CD4-positive, CD25-positive, alpha-beta regulatory T cell (primary cell): Measurements from ENCODE around the gene CNOT6. TPM values are rescaled to one million over a fixed set of nuclear protein-coding genes. Genes with fewer than 3 reads are reported as not detected.
A peak's percentile ranks its signal among the peaks of the same experiment; 100 is the strongest.

Source experiments
- ATAC-seq, 2 donors: fragments of 150-1000 bp; cut with Tn5 transposase; one replicate each; pipeline ENCODE4 v1.10.0; 2021; ENCODE audit warnings: low read depth in 2 of 2, moderate number of reproducible peaks in 2 of 2, moderate library complexity in 1 of 2
- DNase-seq, 3 donors: peaks; one replicate each; pipeline versions ENCODE4 v3.0.0 to v3.0.0-alpha.2; 2012 to 2022; ENCODE audit warnings: mixed read lengths in 1 of 3
- H3K27ac ChIP-seq: one replicate; pipeline ENCODE4 v1.7.0; 2013; ENCODE audit warnings: mild to moderate bottlenecking, low read length; ENCODE audit not compliant: insufficient read depth, poor library complexity, severe bottlenecking
- H3K27me3 ChIP-seq: one replicate; pipeline ENCODE4 v1.7.0; 2013; ENCODE audit warnings: low read length; ENCODE audit not compliant: control insufficient read depth, insufficient read depth
- H3K36me3 ChIP-seq: one replicate; pipeline ENCODE4 v1.7.0; 2013; ENCODE audit warnings: mild to moderate bottlenecking, low read length, moderate library complexity; ENCODE audit not compliant: control insufficient read depth, insufficient read depth
- H3K4me1 ChIP-seq: 2 replicates; pipeline ENCODE4 v1.7.0; 2013; ENCODE audit warnings: mild to moderate bottlenecking, low read length; ENCODE audit not compliant: insufficient read depth, control insufficient read depth, poor library complexity, severe bottlenecking
- H3K4me3 ChIP-seq: one replicate; pipeline ENCODE4 v1.7.0; 2013; ENCODE audit warnings: low read depth, mild to moderate bottlenecking, low read length, moderate library complexity
- H3K9me3 ChIP-seq, 2 experiments: 1 replicate in 1 of 2; 2 replicates in 1 of 2; pipeline ENCODE4 v1.7.0; 2013; ENCODE audit warnings: low read length in 2 of 2, mild to moderate bottlenecking in 1 of 2, moderate library complexity in 1 of 2; ENCODE audit not compliant: control insufficient read depth in 2 of 2
- H3K27ac Mint-ChIP-seq, 3 donors: one replicate each; pipeline ENCODE4 v1.8.0; 2020 to 2022; ENCODE audit warnings: mild to moderate bottlenecking in 3 of 3, mixed read lengths in 3 of 3, moderate library complexity in 2 of 3
- H3K27me3 Mint-ChIP-seq: one replicate; pipeline ENCODE4 v1.8.0; 2022; ENCODE audit warnings: mild to moderate bottlenecking, mixed read lengths
- H3K36me3 Mint-ChIP-seq: one replicate; pipeline ENCODE4 v1.8.0; 2020; ENCODE audit warnings: mixed read lengths
- H3K4me1 Mint-ChIP-seq, 4 donors: one replicate each; pipeline ENCODE4 v1.8.0; 2020 to 2022; ENCODE audit warnings: mixed read lengths in 4 of 4, mild to moderate bottlenecking in 1 of 4
- H3K4me3 Mint-ChIP-seq, 4 donors: one replicate each; pipeline ENCODE4 v1.8.0; 2020 to 2022; ENCODE audit warnings: mild to moderate bottlenecking in 4 of 4, mixed read lengths in 4 of 4, moderate library complexity in 3 of 4
- H3K9me3 Mint-ChIP-seq, 7 donors: one replicate each; pipeline ENCODE4 v1.8.0; 2020 to 2022; ENCODE audit warnings: mixed read lengths in 7 of 7, mild to moderate bottlenecking in 3 of 7, moderate library complexity in 2 of 7
- polyA plus RNA-seq, 4 donors: library from polyadenylated mRNA; unstranded; fragments of 300-500 nt; fragmentation: Illumina TruSeq; gene quantifications; one replicate each; pipeline ENCODE4 v1.2.3, GENCODE V29; 2021
- total RNA-seq: library from RNA; stranded (reverse); gene quantifications from one replicate; pipeline ENCODE4 v1.2.3, GENCODE V29; 2022

CNOT6 gene
- total and polyA plus RNA-seq, 5 donors from 2014 or later = 7.6 to 22.8 (median 9.0) TPM

DNA sequence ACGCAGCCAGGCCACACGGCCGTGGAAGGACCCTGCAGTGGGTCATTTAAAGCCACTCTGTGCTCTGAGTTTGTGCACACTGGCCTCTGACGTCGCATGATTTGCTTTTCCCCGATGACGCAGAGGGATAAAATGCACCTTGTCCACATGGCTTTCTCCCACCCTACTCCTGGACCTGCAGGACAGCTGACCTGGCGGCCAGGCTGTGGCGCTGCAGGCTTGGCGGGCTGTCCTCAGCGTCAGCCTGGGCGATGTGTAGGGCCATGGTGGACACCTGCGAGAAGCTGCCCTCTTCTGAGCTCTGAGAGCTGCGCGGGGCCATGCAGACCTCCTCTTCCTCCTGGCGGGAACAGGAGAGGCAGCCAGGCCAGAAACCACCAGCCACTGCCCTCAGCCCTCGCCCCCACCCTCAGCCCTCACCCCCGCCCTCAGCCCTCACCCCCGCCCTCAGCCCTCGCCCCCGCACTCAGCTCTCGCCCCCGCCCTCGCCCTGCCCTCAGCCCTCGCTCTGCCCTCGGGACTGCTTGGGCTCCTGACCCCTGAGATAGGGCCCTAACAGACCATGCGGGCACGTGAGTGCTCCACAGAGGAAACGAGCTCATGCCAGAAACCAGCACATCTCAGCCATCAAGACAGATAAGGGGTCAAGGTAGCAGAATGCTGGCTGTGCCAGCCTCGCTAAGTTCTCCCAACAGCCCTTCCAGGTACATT lies 117.1 kb downstream of the CNOT6 start:
- no peak overlapping the region for H3K4me3 ChIP-seq
- H3K9me3 ChIP-seq = no peaks in the 10 kb centered on the region
- no peak overlapping the region for H3K27ac ChIP-seq
- no peak for DNase-seq
- H3K36me3 ChIP-seq = no peaks in the 10 kb centered on the region
- no peak for ATAC-seq
- H3K27me3 ChIP-seq = no peaks in the 10 kb centered on the region
- H3K4me1 ChIP-seq = no peaks in the 10 kb centered on the region
- Mint-ChIP-seq H3K27me3 (no peaks in the 10 kb centered on the region), H3K36me3 (no peaks in the 10 kb centered on the region), H3K9me3 (no peaks in the 10 kb centered on the region), H3K27ac (no peak overlapping the region), H3K4me3 (no peak overlapping the region), H3K4me1 (peaks cover 0 to 7% (median 0%) of the 10 kb centered on the region in 4 donors)

- ATAC-seq (no peak), DNase-seq (no peak)
- H3K27ac Mint-ChIP-seq = no peak overlapping the region
- H3K27me3 Mint-ChIP-seq = no peaks in the 10 kb centered on the region
- H3K4me1 Mint-ChIP-seq = peaks cover 0 to 7% (median 0%) of the 10 kb centered on the region in 4 donors
- H3K4me3 Mint-ChIP-seq = no peak overlapping the region
- no peaks in the 10 kb centered on the region for H3K36me3 Mint-ChIP-seq
- Histone ChIP-seq H3K9me3 (no peaks in the 10 kb centered on the region), H3K27me3 (no peaks in the 10 kb centered on the region), H3K27ac (no peak overlapping the region), H3K4me1 (no peaks in the 10 kb centered on the region), H3K4me3 (no peak overlapping the region), H3K36me3 (no peaks in the 10 kb centered on the region)
- no peaks in the 10 kb centered on the region for H3K9me3 Mint-ChIP-seq
These were observed 118.5 kb downstream of the CNOT6 start for GRCh38 chr5:180612683-180613082.

GRCh38 chr5:180613188-180613813 lies 119.1 kb downstream of the CNOT6 start:
- Histone ChIP-seq H3K27me3 (no peaks in the 10 kb centered on the region), H3K27ac (no peak overlapping the region), H3K9me3 (no peaks in the 10 kb centered on the region), H3K36me3 (no peaks in the 10 kb centered on the region), H3K4me1 (no peaks in the 10 kb centered on the region), H3K4me3 (no peak overlapping the region)
- ATAC-seq = no peak
- no peaks in the 10 kb centered on the region for H3K36me3 Mint-ChIP-seq
- H3K9me3 Mint-ChIP-seq = no peaks in the 10 kb centered on the region
- H3K4me3 Mint-ChIP-seq = no peak overlapping the region
- H3K27ac Mint-ChIP-seq = no peak overlapping the region
- H3K27me3 Mint-ChIP-seq = no peaks in the 10 kb centered on the region
- no peak for DNase-seq
- peaks cover 0 to 3% (median 0%) of the 10 kb centered on the region in 4 donors for H3K4me1 Mint-ChIP-seq

DNA sequence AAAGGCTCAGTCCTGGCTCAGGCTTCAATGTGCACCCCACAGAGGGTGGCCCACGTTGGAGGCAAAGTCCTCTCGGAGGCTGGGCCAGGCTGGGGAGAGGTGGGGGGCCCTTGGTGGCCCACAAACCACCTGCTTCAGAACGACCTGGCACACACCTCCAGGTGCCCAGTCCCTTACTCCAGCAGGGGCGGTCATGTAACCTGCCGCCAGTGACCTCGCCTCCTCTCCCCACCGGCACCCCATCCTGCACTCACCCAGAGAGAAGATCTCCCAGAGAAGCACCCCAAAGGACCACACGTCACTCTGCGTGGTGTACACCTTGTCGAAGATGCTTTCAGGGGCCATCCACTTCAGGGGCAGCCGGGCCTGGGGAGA lies 119.6 kb downstream of the CNOT6 start:
- Mint-ChIP-seq H3K27me3 (no peaks in the 10 kb centered on the region), H3K36me3 (no peaks in the 10 kb centered on the region), H3K9me3 (no peaks in the 10 kb centered on the region), H3K4me3 (no peak overlapping the region), H3K4me1 (peaks cover 0 to 2% (median 0%) of the 10 kb centered on the region in 4 donors), H3K27ac (no peak overlapping the region)
- no peak overlapping the region for H3K27ac ChIP-seq
- no peaks in the 10 kb centered on the region for H3K4me1 ChIP-seq
- H3K9me3 ChIP-seq = no peaks in the 10 kb centered on the region
- ATAC-seq (no peak), DNase-seq (no peak)
- no peaks in the 10 kb centered on the region for H3K27me3 ChIP-seq
- H3K4me3 ChIP-seq = no peak overlapping the region
- no peaks in the 10 kb centered on the region for H3K36me3 ChIP-seq

- no peak for ATAC-seq
- Mint-ChIP-seq H3K27ac (no peak overlapping the region), H3K36me3 (no peaks in the 10 kb centered on the region), H3K4me3 (no peak overlapping the region), H3K27me3 (no peaks in the 10 kb centered on the region), H3K4me1 (peaks cover 0 to 10% (median 0%) of the 10 kb centered on the region in 4 donors), H3K9me3 (no peaks in the 10 kb centered on the region)
- no peak overlapping the region for H3K27ac ChIP-seq
- no peak overlapping the region for H3K4me3 ChIP-seq
- H3K36me3 ChIP-seq = no peaks in the 10 kb centered on the region
- DNase-seq = no peak
- peaks cover 6% of the 10 kb centered on the region for H3K4me1 ChIP-seq
- H3K27me3 ChIP-seq = no peaks in the 10 kb centered on the region
- no peaks in the 10 kb centered on the region for H3K9me3 ChIP-seq
These were observed 124.3 kb downstream of the CNOT6 start for GRCh38 chr5:180618487-180618828.

GRCh38 chr5:180618829-180619562 lies 124.8 kb downstream of the CNOT6 start:
- Mint-ChIP-seq H3K27ac (no peak overlapping the region), H3K36me3 (no peaks in the 10 kb centered on the region), H3K4me3 (no peak overlapping the region), H3K27me3 (no peaks in the 10 kb centered on the region), H3K4me1 (peaks cover 0 to 16% (median 0%) of the 10 kb centered on the region in 4 donors), H3K9me3 (no peaks in the 10 kb centered on the region)
- ATAC-seq (peak in 1 of 2 donors; percentile 63), DNase-seq (peak in 1 of 3 donors; percentile 53)
- no peak overlapping the region for H3K27ac ChIP-seq
- H3K4me3 ChIP-seq = no peak overlapping the region
- peaks cover 9% of the 10 kb centered on the region for H3K4me1 ChIP-seq
- H3K27me3 ChIP-seq = no peaks in the 10 kb centered on the region
- no peaks in the 10 kb centered on the region for H3K36me3 ChIP-seq
- no peaks in the 10 kb centered on the region for H3K9me3 ChIP-seq

DNA sequence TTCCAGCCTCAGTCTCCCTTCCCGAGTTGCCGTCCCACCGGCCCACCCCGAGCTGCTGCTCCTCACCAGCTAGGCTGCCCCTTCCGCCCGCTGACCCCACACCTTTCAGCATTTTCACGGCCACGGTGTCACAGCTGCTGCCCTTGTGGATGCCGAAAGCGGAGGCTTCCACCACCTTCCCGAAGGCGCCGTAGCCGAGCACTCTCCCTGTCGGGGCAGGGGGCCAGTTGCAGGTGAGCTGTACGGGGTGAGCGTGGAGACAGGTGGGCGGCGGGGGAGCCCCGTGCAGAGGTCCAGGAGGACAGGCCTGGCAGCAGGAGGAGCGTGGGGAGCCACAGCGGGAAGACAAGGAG lies 125.4 kb downstream of the CNOT6 start:
- ATAC-seq (no peak), DNase-seq (no peak)
- no peak overlapping the region for H3K4me3 ChIP-seq
- Mint-ChIP-seq H3K4me3 (peak overlapping the region in 1 of 4 donors; percentile 26), H3K27me3 (no peaks in the 10 kb centered on the region), H3K36me3 (no peaks in the 10 kb centered on the region), H3K9me3 (no peaks in the 10 kb centered on the region), H3K4me1 (peaks cover 0 to 18% (median 0%) of the 10 kb centered on the region in 4 donors), H3K27ac (no peak overlapping the region)
- H3K9me3 ChIP-seq = no peaks in the 10 kb centered on the region
- H3K4me1 ChIP-seq = peaks cover 9% of the 10 kb centered on the region
- H3K27me3 ChIP-seq = no peaks in the 10 kb centered on the region
- H3K36me3 ChIP-seq = no peaks in the 10 kb centered on the region
- H3K27ac ChIP-seq = no peak overlapping the region
